Inferior parietal cortex (tissue), 1 donor: Measurements from ENCODE around the gene PPA2.
"Not testable (repeated sequence)": the region's sequence is repeated elsewhere in the genome, so short reads cannot be mapped to it uniquely, and the experiment has no call there.

Experiments
- DNase-seq: peaks from one replicate; pipeline ENCODE4 v3.0.0-alpha.2; 2016; ENCODE audit errors: extremely low spot score

PPA2 gene

GRCh38 chr4:105473324-105474098, at the start of gene PPA2:
PPA2 (minus strand) TSS chr4:105474062; CDS start chr4:105474050, 12 bp downstream.
- DNase-seq = peak; percentile 80

GRCh38 chr4:105520819-105521790, 47.2 kb upstream of the PPA2 start:
- peak; percentile 68 for DNase-seq

- no peak for DNase-seq
These were observed 36.4 kb upstream of the PPA2 start for GRCh38 chr4:105510245-105510644.

DNA sequence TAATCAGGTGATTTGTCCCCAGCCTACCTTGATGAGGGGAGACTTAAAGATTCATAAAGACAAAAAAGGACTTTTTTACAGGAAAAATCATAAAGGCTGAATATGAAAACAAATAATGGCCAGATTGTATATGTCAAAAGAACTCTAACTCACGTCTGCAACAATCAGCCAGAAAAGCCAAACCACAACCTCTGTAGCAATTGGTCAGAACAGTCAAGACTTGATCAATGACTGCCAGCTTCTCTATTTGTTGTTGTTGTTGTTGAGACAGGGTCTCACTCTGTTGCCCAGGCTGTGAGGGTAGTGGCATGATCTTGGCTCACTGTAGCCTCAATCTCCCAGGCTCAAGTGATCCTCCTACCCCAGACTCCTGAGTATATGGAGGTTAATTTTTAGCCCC, 35.9 kb upstream of the PPA2 start:
- no peak for DNase-seq

DNA sequence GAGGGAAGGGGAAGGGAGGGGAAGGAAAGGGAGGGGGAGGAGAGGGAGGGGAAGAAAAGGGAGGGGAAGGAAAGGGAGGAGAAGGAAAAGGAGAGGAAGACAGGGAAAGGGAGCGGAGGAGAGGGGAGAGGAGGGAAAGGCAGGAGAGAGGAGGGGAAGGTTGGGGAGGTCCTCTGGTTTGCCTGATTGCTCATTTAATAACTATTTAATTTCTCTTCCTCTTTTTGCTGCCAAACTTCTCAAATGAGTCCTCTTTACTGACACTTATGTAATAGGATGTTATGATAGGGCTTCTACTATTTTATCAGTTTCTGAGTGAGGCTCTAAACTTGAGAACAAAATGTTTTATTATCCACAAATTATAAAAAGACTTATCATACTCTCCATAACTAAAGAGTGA, 35.4 kb upstream of the PPA2 start:
- no peak for DNase-seq

DNA sequence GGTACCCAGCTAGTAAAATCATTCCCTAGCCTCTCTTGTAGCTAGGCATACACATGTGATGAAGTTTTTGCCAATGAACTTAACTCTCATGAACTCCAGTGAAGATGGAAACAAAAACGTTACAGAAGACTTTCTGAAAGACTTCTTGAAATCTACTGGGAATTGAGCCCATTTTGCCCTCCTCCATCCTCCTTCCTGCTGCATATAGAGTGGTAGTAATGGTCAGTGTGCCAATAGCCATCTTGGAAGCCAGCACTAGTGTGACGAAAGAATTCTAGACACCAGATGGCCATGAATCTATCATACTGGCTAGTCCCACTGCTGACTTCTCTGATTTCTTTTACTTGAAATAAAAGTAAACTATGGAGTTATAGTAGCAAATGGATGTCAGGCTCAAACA, 30.9 kb upstream of the PPA2 start:
- DNase-seq = no peak

- no peak for DNase-seq
These were observed 29.6 kb upstream of the PPA2 start for GRCh38 chr4:105503484-105503883.

- DNase-seq = no peak
These were observed 23.0 kb upstream of the PPA2 start for GRCh38 chr4:105496899-105497298.

- no peak for DNase-seq
These were observed 21.8 kb upstream of the PPA2 start for GRCh38 chr4:105495667-105496066.

GRCh38 chr4:105490523-105490922, 16.7 kb upstream of the PPA2 start:
- DNase-seq = no peak

DNA sequence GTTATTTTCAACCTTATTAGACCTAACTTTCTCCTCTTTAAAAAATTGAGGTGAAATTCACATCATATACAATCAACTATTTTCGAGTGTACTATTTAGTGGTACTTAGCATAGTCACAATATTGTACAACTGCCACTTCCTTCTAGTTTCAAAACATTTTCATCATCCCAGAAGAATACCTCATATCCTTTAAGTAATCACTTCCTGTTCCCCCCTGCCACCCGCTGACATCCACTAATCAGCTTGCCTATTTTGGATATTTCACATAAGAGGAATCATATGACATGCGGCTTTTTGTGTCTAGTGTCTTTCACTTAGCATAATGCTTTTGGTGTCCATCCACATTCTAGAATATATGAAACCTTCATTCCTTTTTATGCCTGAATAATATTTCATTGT, 10.0 kb upstream of the PPA2 start:
- no peak for DNase-seq

DNA sequence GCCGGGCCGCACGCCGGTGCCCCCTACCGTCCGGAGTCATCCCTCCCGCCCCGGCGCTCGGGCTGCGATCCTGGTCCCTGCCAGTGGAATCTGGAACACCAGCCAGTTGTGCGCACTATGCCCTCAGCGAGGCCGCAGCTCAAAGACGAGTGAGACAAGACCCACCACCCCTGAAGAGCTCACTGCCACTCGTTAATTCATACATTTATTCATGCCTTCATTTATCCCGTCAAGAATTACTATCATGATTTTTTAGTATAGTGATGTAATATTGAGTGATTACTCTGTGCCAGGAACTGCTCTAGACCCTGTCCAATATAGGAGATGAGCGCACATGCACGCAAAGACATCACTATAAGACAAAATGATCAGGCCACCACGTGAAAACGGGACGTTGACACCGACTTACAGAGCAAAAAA, 247 bp upstream of the PPA2 start:
- DNase-seq = peak; percentile 82

DNA sequence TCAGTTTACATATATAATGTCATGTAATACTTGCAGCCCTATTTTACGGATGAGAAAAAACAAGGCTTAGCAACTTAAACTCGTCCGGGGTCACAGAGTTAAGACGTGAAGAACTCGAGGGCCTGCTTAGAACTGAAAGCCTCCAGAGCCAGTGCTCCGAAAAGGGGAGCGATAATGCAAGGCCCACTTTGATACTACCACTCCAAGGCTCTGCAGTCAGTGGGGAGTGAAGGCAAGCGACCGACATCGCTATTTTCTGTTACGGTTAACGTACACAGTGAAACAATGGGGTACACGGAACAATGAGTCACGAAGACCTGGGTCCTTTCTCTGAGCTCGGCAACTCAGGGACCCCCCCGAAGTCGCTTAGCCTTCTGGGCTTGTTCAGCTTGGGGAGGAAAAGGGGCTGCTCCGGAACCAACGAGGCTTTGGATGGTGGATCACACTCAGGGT, 965 bp downstream of the PPA2 start:
- no peak for DNase-seq

DNA sequence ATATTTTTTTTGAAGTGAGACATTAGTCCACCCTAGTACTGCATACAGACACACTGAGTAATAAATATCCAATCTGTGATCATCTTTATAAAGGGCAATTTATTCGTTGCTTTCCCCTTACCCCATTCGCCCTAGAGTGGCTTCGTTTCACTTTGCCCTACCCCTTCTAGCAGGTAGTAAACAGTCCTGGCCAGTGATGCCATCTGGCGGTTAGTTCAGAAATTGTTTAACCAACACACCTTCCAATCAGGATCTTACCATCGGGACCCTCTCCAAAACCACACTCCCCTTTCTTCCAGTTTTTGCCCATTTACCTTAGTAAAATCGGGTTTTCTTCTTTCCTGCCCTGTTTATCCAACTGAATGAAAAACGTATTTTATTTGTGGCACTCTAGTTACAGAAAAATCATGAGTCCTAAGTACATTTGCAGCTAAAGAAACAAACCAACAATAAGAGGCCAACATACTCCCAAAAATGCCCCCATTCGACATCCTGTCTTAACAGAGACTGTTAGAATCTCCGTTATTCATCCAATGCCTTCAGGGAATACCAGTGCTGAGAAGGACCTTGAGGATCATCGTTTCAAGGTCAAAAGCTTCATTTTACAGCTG, 2.2 kb downstream of the PPA2 start:
- DNase-seq = peak; percentile 87

GRCh38 chr4:105470766-105471165, 3.1 kb downstream of the PPA2 start:
- no peak for DNase-seq

GRCh38 chr4:105469736-105470135, 4.1 kb downstream of the PPA2 start:
- no peak for DNase-seq

- DNase-seq = no peak
These were observed 7.3 kb downstream of the PPA2 start for GRCh38 chr4:105466580-105466979.

- not testable (repeated sequence) for DNase-seq
These were observed 9.3 kb downstream of the PPA2 start for GRCh38 chr4:105464563-105464962.

GRCh38 chr4:105462576-105462975, 11.3 kb downstream of the PPA2 start:
- DNase-seq = no peak

DNA sequence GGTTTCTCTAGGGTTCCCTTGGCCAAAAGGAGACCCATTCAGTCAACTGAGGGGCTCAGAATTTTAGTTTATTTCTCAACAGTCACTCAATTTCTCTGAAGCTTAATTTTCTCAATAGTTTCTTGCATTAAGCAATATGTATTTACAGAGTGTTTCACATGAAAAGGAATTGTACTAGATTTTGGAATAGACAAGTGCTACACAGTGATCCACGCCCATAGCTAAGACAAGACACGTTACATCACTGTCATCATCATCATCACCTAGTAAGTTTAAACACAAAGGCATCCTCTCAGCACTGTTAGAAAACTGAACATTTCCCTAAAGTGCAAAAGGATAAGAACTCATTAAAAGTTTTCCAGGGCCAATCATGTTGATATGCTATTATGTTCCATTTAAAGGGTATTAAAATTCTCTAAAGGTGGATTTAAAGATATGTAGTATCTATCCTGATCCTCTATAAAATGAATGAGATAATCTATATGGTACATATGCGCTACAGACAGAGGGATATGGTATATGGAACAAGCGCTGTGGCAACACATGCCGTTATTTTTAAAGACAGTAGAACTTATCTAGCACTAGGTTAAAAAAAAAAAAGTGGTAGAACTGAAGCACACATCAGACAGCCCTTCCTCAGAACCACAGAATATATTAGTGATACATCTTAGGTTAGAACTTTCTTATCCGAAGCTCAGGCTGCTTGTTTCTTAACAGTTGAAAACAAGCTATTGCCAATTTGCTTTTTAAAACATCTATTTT, 12.1 kb downstream of the PPA2 start:
- DNase-seq = no peak

GRCh38 chr4:105461221-105461620, 12.6 kb downstream of the PPA2 start:
- peak; percentile 17 for DNase-seq
